GM19452 (cell line): ENCODE results near the gene ENGASE.

Experiments used
- ATAC-seq: cut with Tn5 transposase; IDR thresholded peaks from one replicate; pipeline ENCODE4 v1.9.1; 2021; ENCODE audit not compliant: unreplicated experiment

ENGASE gene

GRCh38 chr17:79113699-79114457 lies 39.3 kb downstream of the ENGASE start:
- ATAC-seq, result no peak

- ATAC-seq, result no peak
These were observed 40.1 kb downstream of the ENGASE start for GRCh38 chr17:79114458-79115301.

GRCh38 chr17:79115487-79115886 lies 40.9 kb downstream of the ENGASE start:
- no peak for ATAC-seq

- ATAC-seq, result no peak
These were observed 42.1 kb downstream of the ENGASE start for GRCh38 chr17:79116575-79117368.

GRCh38 chr17:79117905-79118487 lies 43.4 kb downstream of the ENGASE start:
- no peak for ATAC-seq

- no peak for ATAC-seq
These were observed 44.3 kb downstream of the ENGASE start for GRCh38 chr17:79118924-79119323.

- no peak for ATAC-seq
These were observed 45.6 kb downstream of the ENGASE start for GRCh38 chr17:79120259-79120658.

- no peak for ATAC-seq
These were observed 49.4 kb downstream of the ENGASE start for GRCh38 chr17:79123988-79124387.

GRCh38 chr17:79124513-79125209 lies 50.0 kb downstream of the ENGASE start:
- ATAC-seq, result no peak

GRCh38 chr17:79125503-79125902 lies 50.9 kb downstream of the ENGASE start:
- no peak for ATAC-seq

GRCh38 chr17:79126139-79126538 lies 51.5 kb downstream of the ENGASE start:
- ATAC-seq, result no peak

GRCh38 chr17:79127534-79128135 lies 53.0 kb downstream of the ENGASE start:
- ATAC-seq, result no peak

GRCh38 chr17:79129523-79129922 lies 54.9 kb downstream of the ENGASE start:
- no peak for ATAC-seq

GRCh38 chr17:79130536-79131273 lies 56.1 kb downstream of the ENGASE start:
- ATAC-seq, result no peak

GRCh38 chr17:79131274-79131635 lies 56.6 kb downstream of the ENGASE start:
- ATAC-seq, result no peak

- no peak for ATAC-seq
These were observed 57.1 kb downstream of the ENGASE start for GRCh38 chr17:79131701-79132100.

- ATAC-seq, result no peak
These were observed 57.8 kb downstream of the ENGASE start for GRCh38 chr17:79132271-79133064.

- ATAC-seq, result no peak
These were observed 58.6 kb downstream of the ENGASE start for GRCh38 chr17:79133214-79133613.

GRCh38 chr17:79133985-79134384 lies 59.4 kb downstream of the ENGASE start:
- ATAC-seq, result no peak
